Neural crest cell (in vitro differentiated cells): ENCODE results near the gene MYO15B. TPM values are rescaled to one million over a fixed set of nuclear protein-coding genes. Genes with fewer than 3 reads are reported as not detected.

Source experiments
- DNase-seq: peaks from one replicate; pipeline ENCODE4 v3.0.0; 2021; ENCODE audit warnings: low read depth, mixed read lengths, low spot score
- H3K27ac Mint-ChIP-seq: one replicate; pipeline ENCODE4 v1.8.0; 2021; ENCODE audit warnings: mild to moderate bottlenecking, mixed read lengths; ENCODE audit not compliant: unreplicated experiment
- H3K27me3 Mint-ChIP-seq: 2 replicates; pipeline ENCODE4 v1.8.0; 2021; ENCODE audit warnings: low read depth, mild to moderate bottlenecking, mixed read lengths
- H3K36me3 Mint-ChIP-seq: 2 replicates; pipeline ENCODE4 v1.8.0; 2021; ENCODE audit warnings: low read depth, mild to moderate bottlenecking, mixed read lengths
- H3K4me1 Mint-ChIP-seq: 2 replicates; pipeline ENCODE4 v1.8.0; 2021; ENCODE audit warnings: mixed read lengths
- H3K4me3 Mint-ChIP-seq: one replicate; pipeline ENCODE4 v1.8.0; 2021; ENCODE audit warnings: mild to moderate bottlenecking, mixed read lengths
- H3K9me3 Mint-ChIP-seq: 2 replicates; pipeline ENCODE4 v1.8.0; 2021; ENCODE audit warnings: mixed read lengths
- total RNA-seq: library from RNA; stranded (reverse); gene quantifications from 2 replicates; pipeline ENCODE4 v1.2.1, GENCODE V29; 2021
- TF ChIP-seq, protein P1 (sequence below): fragments of 200-600 bp; sonication (generic); conservative IDR thresholded peaks from 2 replicates; pipeline ENCODE4 v1.5.0; 2021; ENCODE audit warnings: antibody characterized with exemption, mild to moderate bottlenecking

Gene MYO15B
- total RNA-seq, 1 donor from 2014 or later = 23.7 TPM

DNA sequence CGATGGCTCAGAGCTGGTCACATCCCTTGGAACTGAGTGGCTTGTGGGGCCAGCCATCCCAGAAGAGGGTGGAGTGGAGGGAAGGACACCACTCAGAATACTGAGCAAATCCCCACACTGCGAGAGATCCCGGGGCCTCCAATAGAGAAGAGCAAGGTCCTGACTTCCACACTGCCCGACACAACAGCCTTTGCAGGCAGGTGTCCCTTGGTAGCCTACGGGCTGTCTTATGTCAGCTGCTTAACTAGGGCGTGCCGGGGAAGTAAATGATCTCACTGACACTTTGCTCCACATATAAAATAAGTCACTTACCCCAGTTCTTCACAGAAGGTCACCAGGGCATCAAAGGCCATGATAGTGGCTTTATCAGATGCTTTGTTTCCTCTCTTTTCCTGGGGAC is 63.3 kb downstream of the MYO15B start:
- H3K9me3 Mint-ChIP-seq = no peaks in the 10 kb centered on the region
- peaks cover 14% of the 10 kb centered on the region for H3K4me1 Mint-ChIP-seq
- no peak overlapping the region for H3K27ac Mint-ChIP-seq
- TF ChIP-seq, protein P1, sequence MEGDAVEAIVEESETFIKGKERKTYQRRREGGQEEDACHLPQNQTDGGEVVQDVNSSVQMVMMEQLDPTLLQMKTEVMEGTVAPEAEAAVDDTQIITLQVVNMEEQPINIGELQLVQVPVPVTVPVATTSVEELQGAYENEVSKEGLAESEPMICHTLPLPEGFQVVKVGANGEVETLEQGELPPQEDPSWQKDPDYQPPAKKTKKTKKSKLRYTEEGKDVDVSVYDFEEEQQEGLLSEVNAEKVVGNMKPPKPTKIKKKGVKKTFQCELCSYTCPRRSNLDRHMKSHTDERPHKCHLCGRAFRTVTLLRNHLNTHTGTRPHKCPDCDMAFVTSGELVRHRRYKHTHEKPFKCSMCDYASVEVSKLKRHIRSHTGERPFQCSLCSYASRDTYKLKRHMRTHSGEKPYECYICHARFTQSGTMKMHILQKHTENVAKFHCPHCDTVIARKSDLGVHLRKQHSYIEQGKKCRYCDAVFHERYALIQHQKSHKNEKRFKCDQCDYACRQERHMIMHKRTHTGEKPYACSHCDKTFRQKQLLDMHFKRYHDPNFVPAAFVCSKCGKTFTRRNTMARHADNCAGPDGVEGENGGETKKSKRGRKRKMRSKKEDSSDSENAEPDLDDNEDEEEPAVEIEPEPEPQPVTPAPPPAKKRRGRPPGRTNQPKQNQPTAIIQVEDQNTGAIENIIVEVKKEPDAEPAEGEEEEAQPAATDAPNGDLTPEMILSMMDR = no peak
- no peaks in the 10 kb centered on the region for H3K27me3 Mint-ChIP-seq
- no peak for DNase-seq
- no peak overlapping the region for H3K4me3 Mint-ChIP-seq
- no peaks in the 10 kb centered on the region for H3K36me3 Mint-ChIP-seq

DNA sequence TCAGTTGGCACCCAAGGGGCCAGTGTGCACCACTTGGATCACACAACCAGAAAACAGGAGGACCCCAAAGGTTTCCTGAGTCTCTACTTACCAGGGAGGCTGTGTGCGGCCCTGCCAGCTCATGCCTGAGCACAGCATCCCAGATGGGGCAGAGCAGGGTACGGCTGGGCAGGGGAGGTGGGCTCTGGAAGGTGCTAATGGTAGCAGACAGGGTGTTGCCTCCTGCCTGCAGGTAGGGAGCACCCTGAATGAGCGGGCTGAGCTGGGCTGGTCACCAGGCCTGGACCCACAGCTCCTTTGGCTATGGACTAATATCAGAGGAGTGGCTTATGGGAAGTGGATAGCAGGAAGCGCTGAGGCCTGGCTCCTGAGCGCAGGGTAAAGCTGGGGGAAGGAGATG is 64.7 kb downstream of the MYO15B start:
- Mint-ChIP-seq H3K36me3 (no peaks in the 10 kb centered on the region), H3K27ac (no peak overlapping the region), H3K4me1 (peaks cover 14% of the 10 kb centered on the region), H3K4me3 (no peak overlapping the region), H3K27me3 (no peaks in the 10 kb centered on the region), H3K9me3 (no peaks in the 10 kb centered on the region)
- TF ChIP-seq, protein P1 = no peak
- DNase-seq = no peak

DNA sequence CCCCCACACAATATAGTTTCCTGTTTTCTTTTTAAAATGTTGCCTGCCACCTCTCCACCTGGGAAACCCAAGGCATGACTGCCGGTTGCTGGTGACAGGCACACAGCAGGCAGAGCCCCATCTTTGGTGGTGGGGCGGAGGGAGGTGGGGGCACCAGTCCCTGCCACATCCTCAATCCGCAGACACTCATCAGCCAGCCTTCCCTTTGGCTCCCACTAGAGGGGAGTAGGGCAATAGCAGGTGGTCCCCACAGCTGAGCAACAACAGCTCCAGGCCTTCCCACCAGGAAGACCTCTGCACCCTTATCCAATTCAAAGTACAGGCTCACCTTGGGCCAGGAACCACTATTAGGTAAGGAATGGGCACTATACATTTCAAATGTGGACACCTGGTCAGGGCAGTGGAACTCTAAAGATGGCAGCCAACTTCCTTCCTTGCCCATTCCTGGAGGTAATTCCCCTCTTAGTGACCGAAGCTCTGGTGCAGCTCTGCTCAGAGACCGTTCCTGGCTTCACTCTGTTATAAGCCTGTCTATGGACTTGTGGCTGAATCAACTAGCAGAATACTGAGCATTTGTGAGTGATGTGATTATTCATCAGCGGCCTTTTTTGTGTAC is 65.4 kb downstream of the MYO15B start:
- Mint-ChIP-seq H3K27ac (peak overlapping the region; percentile 73), H3K4me3 (no peak overlapping the region), H3K36me3 (no peaks in the 10 kb centered on the region), H3K9me3 (no peaks in the 10 kb centered on the region), H3K4me1 (peaks cover 14% of the 10 kb centered on the region), H3K27me3 (no peaks in the 10 kb centered on the region)
- TF ChIP-seq, protein P1 = peak; percentile 76
- peak; percentile 50 for DNase-seq

DNA sequence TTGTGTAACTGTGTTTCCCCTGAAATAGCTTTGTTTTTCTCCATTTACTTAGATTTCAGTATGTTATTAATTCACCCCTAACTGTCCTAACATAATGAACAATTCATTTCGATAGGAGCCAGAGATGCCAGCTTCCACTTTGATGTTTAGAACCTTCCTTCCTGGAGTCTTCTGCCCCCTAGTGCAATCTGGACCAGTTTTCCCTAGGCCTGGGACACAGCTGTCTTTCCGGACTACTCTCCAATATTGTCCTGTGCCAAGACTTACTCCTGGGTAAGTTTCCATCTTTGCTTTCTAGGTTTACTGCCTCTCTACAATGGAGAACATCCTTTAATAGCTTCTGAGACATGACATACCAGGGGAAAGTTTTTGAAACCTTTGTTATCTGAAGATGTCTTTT is 66.6 kb downstream of the MYO15B start:
- Mint-ChIP-seq H3K27ac (no peak overlapping the region), H3K4me1 (peaks cover 10% of the 10 kb centered on the region), H3K36me3 (no peaks in the 10 kb centered on the region), H3K27me3 (no peaks in the 10 kb centered on the region), H3K4me3 (no peak overlapping the region), H3K9me3 (no peaks in the 10 kb centered on the region)
- no peak for DNase-seq
- TF ChIP-seq, protein P1 = peak; percentile 30

DNA sequence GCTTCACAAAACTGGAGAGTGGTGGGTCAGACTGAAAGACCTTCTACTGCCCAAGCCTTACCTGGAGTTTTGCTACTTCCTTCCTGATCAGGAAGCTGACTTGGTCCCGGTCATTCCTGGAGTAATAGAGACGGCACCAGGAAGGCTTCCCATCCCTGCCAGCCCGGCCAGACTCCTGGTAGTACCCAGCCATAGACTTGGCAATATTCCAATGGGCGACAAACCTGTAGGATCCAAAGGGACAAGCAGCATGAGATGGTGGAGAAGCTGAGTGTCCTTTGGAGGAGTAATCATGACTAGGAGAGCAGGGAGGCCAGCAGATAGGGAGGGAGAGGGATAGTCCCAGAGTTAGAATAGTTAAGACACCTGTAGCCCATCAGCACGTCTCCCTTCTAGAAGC is 70.6 kb downstream of the MYO15B start:
- no peak for DNase-seq
- H3K4me1 Mint-ChIP-seq = peaks cover 16% of the 10 kb centered on the region
- no peaks in the 10 kb centered on the region for H3K9me3 Mint-ChIP-seq
- no peaks in the 10 kb centered on the region for H3K36me3 Mint-ChIP-seq
- TF ChIP-seq, protein P1 = no peak
- H3K27ac Mint-ChIP-seq = peak overlapping the region; percentile 43
- H3K4me3 Mint-ChIP-seq = no peak overlapping the region
- no peaks in the 10 kb centered on the region for H3K27me3 Mint-ChIP-seq
